SKM-1 (cell line): ENCODE data around the gene ENOX1.
A peak's percentile ranks its signal among the peaks of the same experiment; 100 is the strongest.
"Not testable (repeated sequence)": the region's sequence is repeated elsewhere in the genome, so short reads cannot be mapped to it uniquely, and the experiment has no call there.

Source experiments
- DNase-seq: peaks from one replicate; lab custom pipeline; 2025; ENCODE audit not compliant: unreplicated experiment; lab: John Stamatoyannopoulos, UW

Gene ENOX1

DNA sequence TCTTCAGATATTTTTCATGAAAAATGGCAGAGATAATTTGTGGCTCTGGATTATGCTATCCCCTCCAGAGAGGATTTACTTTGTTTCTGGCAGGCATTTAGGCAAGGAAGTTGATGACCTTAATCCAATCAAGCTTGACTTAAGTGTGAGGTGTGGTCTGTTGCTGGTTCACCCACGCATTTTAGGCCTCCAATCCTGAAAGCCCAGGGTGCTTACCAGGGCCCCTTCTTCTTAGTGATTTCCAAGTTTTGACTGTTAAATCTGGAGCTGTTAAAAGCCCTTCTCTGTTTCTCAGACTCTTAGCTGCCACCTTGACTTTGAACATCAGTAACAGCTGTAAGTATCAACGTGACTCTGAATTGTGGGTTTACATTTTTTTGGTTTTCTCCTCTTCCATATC is 601.5 kb downstream of the ENOX1 start:
- no peak for DNase-seq

- no peak for DNase-seq
Measured at GRCh38 chr13:43180837-43181236, 605.9 kb downstream of the ENOX1 start.

DNA sequence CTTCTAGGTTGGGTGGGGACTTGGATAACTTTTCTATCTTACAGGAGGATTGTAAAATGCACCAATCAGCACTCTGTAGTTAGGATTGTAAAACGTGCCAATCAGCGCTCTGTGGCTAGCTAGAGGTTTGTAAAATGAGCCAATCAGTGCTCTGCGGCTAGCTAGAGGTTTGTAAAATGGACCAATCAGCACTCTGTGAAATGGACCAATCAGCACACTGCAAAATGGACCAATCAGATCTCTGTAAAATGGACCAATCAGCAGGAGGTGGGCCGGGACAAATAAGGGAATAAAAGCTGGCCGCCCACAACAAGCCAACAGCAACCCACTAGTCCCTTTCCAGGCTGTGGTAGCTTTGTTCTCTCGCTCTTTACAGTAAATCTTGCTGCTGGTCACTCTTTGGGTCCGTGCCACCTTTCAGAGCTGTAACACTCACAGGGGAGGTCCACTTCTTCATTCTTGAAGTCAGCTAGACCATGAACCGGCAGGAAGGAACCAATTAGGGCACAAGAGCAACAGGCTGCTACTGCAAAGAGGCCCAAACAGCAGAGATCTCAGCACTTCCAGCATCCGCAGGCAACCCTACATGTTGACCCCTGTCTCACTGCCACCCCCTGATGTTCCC is 606.6 kb downstream of the ENOX1 start:
- DNase-seq = no peak

GRCh38 chr13:43171489-43171888 is 615.3 kb downstream of the ENOX1 start:
- DNase-seq = no peak

DNA sequence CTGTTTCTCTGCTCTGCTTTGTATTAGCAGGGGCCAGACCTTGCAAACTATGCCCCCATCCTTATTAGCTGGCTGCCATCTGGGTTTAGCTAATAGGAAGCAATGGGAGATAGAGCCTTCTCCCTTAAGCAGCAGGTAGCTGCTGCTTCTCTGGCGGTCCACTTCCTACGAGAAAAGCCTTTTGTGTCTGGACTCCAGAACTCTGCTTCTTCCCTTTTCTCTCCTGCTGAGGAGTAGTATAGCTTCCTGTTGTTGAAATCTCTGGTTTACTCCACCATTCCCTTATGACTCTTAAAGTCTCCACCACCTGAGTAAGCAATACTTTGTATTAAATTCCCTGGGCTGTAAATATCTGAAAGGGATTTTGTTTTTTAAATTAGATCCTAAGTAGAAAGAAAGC is 616.3 kb downstream of the ENOX1 start:
- DNase-seq = peak; percentile 12

- DNase-seq = not testable (repeated sequence)
Measured at GRCh38 chr13:43168434-43168833, 618.3 kb downstream of the ENOX1 start.

DNA sequence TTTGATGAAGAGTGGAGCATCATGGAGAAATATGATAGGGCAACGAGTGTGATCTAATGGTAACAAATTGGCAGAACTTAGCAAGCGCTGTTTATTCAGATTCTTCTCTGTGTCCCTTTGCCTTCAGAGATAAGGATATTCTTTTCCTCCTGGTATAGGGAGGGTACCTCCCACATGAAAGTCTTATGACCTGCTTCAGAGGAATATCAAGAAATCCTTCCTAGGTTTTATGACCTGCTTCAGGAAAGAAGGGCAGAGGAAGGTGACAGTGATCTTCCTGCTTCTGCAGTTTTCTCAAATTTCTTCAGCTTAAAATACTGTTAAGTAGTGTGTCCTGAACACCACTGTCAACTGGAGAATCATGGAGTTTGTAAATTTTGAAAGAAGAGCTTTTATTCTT is 619.0 kb downstream of the ENOX1 start:
- no peak for DNase-seq

GRCh38 chr13:43166644-43167457 is 619.9 kb downstream of the ENOX1 start:
- no peak for DNase-seq
